Stomach (tissue), 9 donors: ENCODE data around the gene PRKCA. TPM values are rescaled to one million over a fixed set of nuclear protein-coding genes. Genes with fewer than 3 reads are reported as not detected.

ENCODE experiments used
- DNase-seq, 2 donors: peaks; one replicate each; pipeline versions ENCODE4 v3.0.0 to v3.0.0-alpha.2; 2013 to 2019
- H3K27ac ChIP-seq, 5 donors: fragments of 200-600 bp in 4 of 5; sonication (generic) in 4 of 5; one replicate each; pipeline ENCODE4 v1.5.1; 2013 to 2019; ENCODE audit warnings: mild to moderate bottlenecking in 1 of 5, moderate library complexity in 1 of 5
- H3K27me3 ChIP-seq, 3 donors: fragments of 200-600 bp; sonication (generic); one replicate each; pipeline ENCODE4 v1.5.1; 2017 to 2019; ENCODE audit warnings: mixed run types in 1 of 3
- H3K36me3 ChIP-seq, 4 donors: fragments of 200-600 bp; sonication (generic); 1 replicate in 3 of 4; 2 replicates in 1 of 4; pipeline ENCODE4 v1.5.1; 2016 to 2019
- H3K4me1 ChIP-seq, 4 donors: fragments of 200-600 bp; sonication (generic); one replicate each; pipeline ENCODE4 v1.5.1; 2016 to 2019
- H3K4me3 ChIP-seq, 4 donors: fragments of 200-600 bp; sonication (generic) in 3 of 4; one replicate each; pipeline ENCODE4 v1.5.1; 2016 to 2019; ENCODE audit warnings: mild to moderate bottlenecking in 1 of 4
- H3K9me3 ChIP-seq, 4 donors: fragments of 200-600 bp; sonication (generic); one replicate each; pipeline ENCODE4 v1.5.1; 2016 to 2019
- EP300 ChIP-seq: sonication (generic); formaldehyde crosslinking; IDR thresholded peaks from one replicate; pipeline ENCODE4 v1.6.1; 2017; ENCODE audit warnings: antibody characterized with exemption
- POLR2A ChIP-seq, 4 donors: fragments of 450-650 bp; IDR thresholded peaks; one replicate each; pipeline ENCODE4 v1.6.1; 2016; ENCODE audit warnings: antibody characterized with exemption in 4 of 4, control low read depth in 2 of 4, mild to moderate bottlenecking in 1 of 4, moderate library complexity in 1 of 4
- POLR2AphosphoS5 ChIP-seq, 3 donors: sonication (generic); formaldehyde crosslinking; IDR thresholded peaks; one replicate each; pipeline ENCODE4 v1.6.1; 2016; ENCODE audit warnings: antibody characterized with exemption in 3 of 3
- WGBS, 5 donors: extraction: QIAGEN DNeasy Blood & Tissue Kit in 3 of 5; methylation state at CpG; one replicate each; pipeline versions ENCODE4 v1.1.5 to v1.1.7; 2013 to 2018; 5-methylcytosine and 5-hydroxymethylcytosine counted together
- intact Hi-C: fragments of 100-400 bp; cut with DNase I; formaldehyde crosslinking; loops from one replicate; pipeline ENCODE4 v1.15.1; 2023; ENCODE audit warnings: low total_unique reads
- polyA plus RNA-seq, 3 donors: library from polyadenylated mRNA; stranded (reverse); fragments of 200-250 nt; gene quantifications; one replicate each; pipeline ENCODE4 v1.2.3, GENCODE V29; 2013
- total RNA-seq, 5 donors: library from RNA; depleted of rRNA; stranded (reverse); fragments of >200 nt; gene quantifications; one replicate each; pipeline versions ENCODE4 v1.1.0 to v1.2.3, GENCODE V29; 2014 to 2016
- TF ChIP-seq, protein P1 (sequence below), 7 experiments: fragments of 450-650 bp in 4 of 7; fragments of 200-600 bp in 3 of 7; sonication (generic) in 3 of 7; IDR thresholded peaks; one replicate each; pipeline ENCODE4 v1.5.1; 2016 to 2019; ENCODE audit warnings: antibody characterized with exemption in 7 of 7, control low read depth in 2 of 7, mild to moderate bottlenecking in 1 of 7
- donor health status: healthy with polysubstance abuse.
- donor health status: Bipolar disorder and iron deficiency.
- donor health status: healthy.

Gene PRKCA
- total and polyA plus RNA-seq, 8 donors, result 2.1 to 41.1 (median 12.2) TPM

DNA sequence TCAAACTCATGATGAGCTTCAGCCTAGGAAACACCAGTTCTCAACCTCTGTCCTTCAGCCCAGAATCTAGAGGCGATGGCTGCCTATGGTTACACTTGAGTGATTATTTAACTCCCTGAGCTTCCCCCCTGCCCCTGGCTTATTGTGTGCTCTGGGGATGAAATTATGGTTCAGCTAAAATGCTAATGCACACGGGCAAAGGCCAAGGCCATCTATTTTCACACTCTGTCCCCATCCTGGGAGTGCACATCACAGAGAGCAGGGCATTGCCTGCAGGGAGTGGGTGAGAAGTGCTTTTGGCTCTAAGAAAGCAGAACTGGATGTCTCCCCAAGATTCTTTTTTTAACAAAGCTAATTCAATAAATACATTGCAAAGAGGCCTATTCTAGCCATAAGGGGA, 510.9 kb downstream of the PRKCA start:
- Histone ChIP-seq H3K4me3 (no peak overlapping the region), H3K27ac (no peak overlapping the region), H3K4me1 (peaks cover 0 to 5% (median 0%) of the 10 kb centered on the region in 4 donors), H3K9me3 (peaks cover 0 to 15% (median 8%) of the 10 kb centered on the region in 4 donors), H3K36me3 (no peaks in the 10 kb centered on the region), H3K27me3 (no peaks in the 10 kb centered on the region)
- intact Hi-C loops, result no loop called here
- 57 to 81% (median 66%) methylated on average over 2 of the region's 2 CpGs for WGBS, 5 donors
- no peak for DNase-seq
- no peak for TF ChIP-seq POLR2A (IDR thresholded peaks at IDR 0.05)
- TF ChIP-seq, protein P1, sequence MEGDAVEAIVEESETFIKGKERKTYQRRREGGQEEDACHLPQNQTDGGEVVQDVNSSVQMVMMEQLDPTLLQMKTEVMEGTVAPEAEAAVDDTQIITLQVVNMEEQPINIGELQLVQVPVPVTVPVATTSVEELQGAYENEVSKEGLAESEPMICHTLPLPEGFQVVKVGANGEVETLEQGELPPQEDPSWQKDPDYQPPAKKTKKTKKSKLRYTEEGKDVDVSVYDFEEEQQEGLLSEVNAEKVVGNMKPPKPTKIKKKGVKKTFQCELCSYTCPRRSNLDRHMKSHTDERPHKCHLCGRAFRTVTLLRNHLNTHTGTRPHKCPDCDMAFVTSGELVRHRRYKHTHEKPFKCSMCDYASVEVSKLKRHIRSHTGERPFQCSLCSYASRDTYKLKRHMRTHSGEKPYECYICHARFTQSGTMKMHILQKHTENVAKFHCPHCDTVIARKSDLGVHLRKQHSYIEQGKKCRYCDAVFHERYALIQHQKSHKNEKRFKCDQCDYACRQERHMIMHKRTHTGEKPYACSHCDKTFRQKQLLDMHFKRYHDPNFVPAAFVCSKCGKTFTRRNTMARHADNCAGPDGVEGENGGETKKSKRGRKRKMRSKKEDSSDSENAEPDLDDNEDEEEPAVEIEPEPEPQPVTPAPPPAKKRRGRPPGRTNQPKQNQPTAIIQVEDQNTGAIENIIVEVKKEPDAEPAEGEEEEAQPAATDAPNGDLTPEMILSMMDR (IDR thresholded peaks at IDR 0.05), result no peak
- no peak for TF ChIP-seq EP300
- TF ChIP-seq POLR2AphosphoS5 (IDR thresholded peaks at IDR 0.05), result no peak

DNA sequence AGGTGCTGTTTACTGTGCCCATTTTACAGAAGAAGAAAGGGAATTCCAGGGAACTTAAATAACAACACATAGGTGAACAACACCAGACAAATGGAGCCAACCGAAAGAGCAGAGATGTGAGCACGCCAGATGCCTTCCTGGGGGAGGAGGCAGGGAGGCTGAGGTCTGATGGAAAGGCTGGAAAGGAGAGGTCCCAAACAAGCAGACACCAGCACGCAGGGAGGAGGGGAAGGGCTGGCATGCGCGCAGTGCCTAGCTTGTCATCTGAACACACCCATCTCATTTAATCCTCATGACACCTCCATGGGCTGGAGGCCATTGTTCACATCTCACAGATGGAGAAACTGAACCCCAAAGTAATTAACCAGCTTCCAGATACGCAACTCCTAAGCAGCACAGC, 511.6 kb downstream of the PRKCA start:
- peaks cover 0 to 16% (median 10%) of the 10 kb centered on the region in 4 donors for H3K9me3 ChIP-seq
- intact Hi-C loops, result no loop called here
- H3K27ac ChIP-seq, result no peak overlapping the region
- WGBS, 5 donors, result 86 to 95% (median 92%) methylated on average over 6 of the region's 6 CpGs
- no peak for DNase-seq
- TF ChIP-seq, protein P1 (IDR thresholded peaks at IDR 0.05), result no peak
- no peak for TF ChIP-seq POLR2AphosphoS5 (IDR thresholded peaks at IDR 0.05)
- no peak for TF ChIP-seq POLR2A (IDR thresholded peaks at IDR 0.05)
- TF ChIP-seq EP300, result no peak
- peaks cover 0 to 5% (median 0%) of the 10 kb centered on the region in 4 donors for H3K4me1 ChIP-seq
- H3K27me3 ChIP-seq, result no peaks in the 10 kb centered on the region
- no peaks in the 10 kb centered on the region for H3K36me3 ChIP-seq
- no peak overlapping the region for H3K4me3 ChIP-seq

- H3K4me1 ChIP-seq, result peaks cover 0 to 5% (median 0%) of the 10 kb centered on the region in 4 donors
- no peak for DNase-seq
- H3K36me3 ChIP-seq, result no peaks in the 10 kb centered on the region
- intact Hi-C loops, result no loop called here
- no peak overlapping the region for H3K27ac ChIP-seq
- no peak overlapping the region for H3K4me3 ChIP-seq
- peaks cover 0 to 16% (median 10%) of the 10 kb centered on the region in 4 donors for H3K9me3 ChIP-seq
- TF ChIP-seq, protein P1 (IDR thresholded peaks at IDR 0.05), result no peak
- no peak for TF ChIP-seq POLR2AphosphoS5 (IDR thresholded peaks at IDR 0.05)
- no peak for TF ChIP-seq POLR2A (IDR thresholded peaks at IDR 0.05)
- no peak for TF ChIP-seq EP300
- no peaks in the 10 kb centered on the region for H3K27me3 ChIP-seq
- 45 to 56% (median 48%) methylated on average over 5 of the region's 5 CpGs for WGBS, 5 donors
Observed at GRCh38 chr17:66814570-66814969, 512.2 kb downstream of the PRKCA start.

DNA sequence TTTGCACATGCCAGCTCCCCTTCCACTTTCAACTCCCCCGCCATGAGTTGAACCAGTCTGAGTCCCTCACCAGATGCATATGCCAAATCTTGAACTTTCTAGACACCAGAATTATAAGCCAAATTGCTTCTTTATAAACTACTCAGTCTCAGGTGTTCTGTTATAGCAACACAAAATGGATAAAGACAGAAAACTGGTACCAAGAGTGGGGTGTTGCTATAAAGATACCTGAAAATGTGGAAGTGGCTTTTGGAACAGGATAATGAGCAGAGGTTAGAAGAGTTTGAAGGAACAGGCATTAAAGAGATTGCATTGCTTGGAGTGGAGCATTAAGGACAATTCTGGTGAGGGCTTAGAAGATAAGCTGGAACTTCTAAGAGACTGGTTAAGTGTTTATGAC, 515.3 kb downstream of the PRKCA start:
- H3K9me3 ChIP-seq, result peaks cover 0 to 16% (median 10%) of the 10 kb centered on the region in 4 donors
- no peaks in the 10 kb centered on the region for H3K36me3 ChIP-seq
- no peak for DNase-seq
- H3K27ac ChIP-seq, result no peak overlapping the region
- TF ChIP-seq POLR2AphosphoS5 (IDR thresholded peaks at IDR 0.05), result no peak
- no peak for TF ChIP-seq POLR2A (IDR thresholded peaks at IDR 0.05)
- TF ChIP-seq, protein P1 (IDR thresholded peaks at IDR 0.05), result no peak
- TF ChIP-seq EP300, result no peak
- peaks cover 0 to 14% (median 0%) of the 10 kb centered on the region in 3 donors for H3K27me3 ChIP-seq
- 86 to 100% (median 98%) methylated on average over 1 of the region's 1 CpG for WGBS, 5 donors
- H3K4me1 ChIP-seq, result no peaks in the 10 kb centered on the region
- intact Hi-C loops, result no loop called here
- no peak overlapping the region for H3K4me3 ChIP-seq
